OCI-LY3 (cell line): ENCODE measurements around the gene IFT80.

Source experiments
- EZH2phosphoT487 ChIP-seq: fragments of 200-600 bp; shearing (Covaris generic); IDR thresholded peaks from 2 replicates; pipeline ENCODE4 v1.6.1; 2018; ENCODE audit warnings: antibody characterized with exemption, mixed run types, low read depth
- TF ChIP-seq, protein P1 (sequence below): fragments of 200-600, 300-600 bp; sonication (generic); IDR thresholded peaks from 2 replicates; pipeline ENCODE4 v1.5.1; 2014; ENCODE audit warnings: antibody characterized with exemption, low read length, low read depth

DNA sequence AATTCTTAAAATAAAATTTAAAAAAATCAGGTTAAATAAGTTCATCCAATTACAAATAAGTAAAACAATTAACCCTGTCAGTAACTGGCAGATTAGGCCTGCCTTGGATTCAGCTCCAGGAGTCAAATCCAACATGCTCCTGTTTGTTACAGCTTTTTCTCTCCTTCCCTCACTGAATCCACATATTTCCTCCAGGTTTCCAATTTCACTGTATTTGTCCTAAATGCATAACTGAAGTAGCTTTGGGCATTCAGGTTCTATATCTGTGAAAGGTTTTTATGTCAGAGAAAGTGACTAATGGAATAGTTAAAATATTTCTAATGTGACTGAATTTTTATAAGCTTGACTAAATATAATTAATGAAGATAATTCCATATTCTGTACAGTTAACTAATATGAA, 79.7 kb downstream of the IFT80 start:
- TF ChIP-seq, protein P1, sequence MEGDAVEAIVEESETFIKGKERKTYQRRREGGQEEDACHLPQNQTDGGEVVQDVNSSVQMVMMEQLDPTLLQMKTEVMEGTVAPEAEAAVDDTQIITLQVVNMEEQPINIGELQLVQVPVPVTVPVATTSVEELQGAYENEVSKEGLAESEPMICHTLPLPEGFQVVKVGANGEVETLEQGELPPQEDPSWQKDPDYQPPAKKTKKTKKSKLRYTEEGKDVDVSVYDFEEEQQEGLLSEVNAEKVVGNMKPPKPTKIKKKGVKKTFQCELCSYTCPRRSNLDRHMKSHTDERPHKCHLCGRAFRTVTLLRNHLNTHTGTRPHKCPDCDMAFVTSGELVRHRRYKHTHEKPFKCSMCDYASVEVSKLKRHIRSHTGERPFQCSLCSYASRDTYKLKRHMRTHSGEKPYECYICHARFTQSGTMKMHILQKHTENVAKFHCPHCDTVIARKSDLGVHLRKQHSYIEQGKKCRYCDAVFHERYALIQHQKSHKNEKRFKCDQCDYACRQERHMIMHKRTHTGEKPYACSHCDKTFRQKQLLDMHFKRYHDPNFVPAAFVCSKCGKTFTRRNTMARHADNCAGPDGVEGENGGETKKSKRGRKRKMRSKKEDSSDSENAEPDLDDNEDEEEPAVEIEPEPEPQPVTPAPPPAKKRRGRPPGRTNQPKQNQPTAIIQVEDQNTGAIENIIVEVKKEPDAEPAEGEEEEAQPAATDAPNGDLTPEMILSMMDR: no peak
- no peak for TF ChIP-seq EZH2phosphoT487
